Endometrial microvascular endothelial cells (primary cell): ENCODE measurements around the gene LMF1. TPM values are rescaled to one million over a fixed set of nuclear protein-coding genes. Genes with fewer than 3 reads are reported as not detected.
"Not testable (repeated sequence)": the region's sequence is repeated elsewhere in the genome, so short reads cannot be mapped to it uniquely, and the experiment has no call there.

ENCODE experiments used
- in situ Hi-C: cut with HindIII; loops from 2 replicates; pipeline ENCODE4 v1.10.0; 2017; ENCODE audit warnings: low sequenced_read_pairs, low pct_unique_long_range_greater_than_20kb; ENCODE audit errors: inconsistent ontology term
- total RNA-seq: library from RNA; depleted of rRNA; stranded (reverse); fragments of >200 nt; gene quantifications from one replicate; pipeline ENCODE4 v1.2.3, GENCODE V29; 2015; ENCODE audit errors: inconsistent ontology term

Gene LMF1
- total RNA-seq, 1 donor from 2014 or later: 6.3 TPM

- in situ Hi-C loops: no loop called here
These were observed 6.3 kb downstream of the LMF1 start for GRCh38 chr16:964356-965035.

DNA sequence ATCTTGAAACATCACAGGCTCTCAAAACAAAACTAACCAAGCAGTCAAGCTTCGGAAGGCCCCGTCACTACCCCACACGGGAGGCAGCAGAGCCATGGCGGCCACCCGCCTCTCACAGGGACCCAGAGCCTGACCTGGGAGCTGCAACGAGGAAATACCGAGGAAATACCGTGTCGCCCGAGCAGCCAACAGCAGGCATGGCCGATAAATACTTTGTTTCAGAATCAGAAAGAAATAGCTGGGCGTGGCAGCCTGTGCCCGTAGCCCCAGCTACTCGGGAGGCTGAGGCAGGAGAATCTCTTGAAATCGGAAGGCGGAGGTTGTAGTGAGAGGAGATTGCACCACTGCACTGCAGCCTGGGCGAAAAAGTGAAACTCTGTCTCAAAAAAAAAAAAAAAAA is 6.9 kb downstream of the LMF1 start:
- in situ Hi-C loops: no loop called here

GRCh38 chr16:962901-963814 is 7.6 kb downstream of the LMF1 start:
- in situ Hi-C loops: no loop called here

- in situ Hi-C loops: no loop called here
These were observed 8.4 kb downstream of the LMF1 start for GRCh38 chr16:962366-962765.

- in situ Hi-C loops: no loop called here
These were observed 11.3 kb downstream of the LMF1 start for GRCh38 chr16:959232-960040.

DNA sequence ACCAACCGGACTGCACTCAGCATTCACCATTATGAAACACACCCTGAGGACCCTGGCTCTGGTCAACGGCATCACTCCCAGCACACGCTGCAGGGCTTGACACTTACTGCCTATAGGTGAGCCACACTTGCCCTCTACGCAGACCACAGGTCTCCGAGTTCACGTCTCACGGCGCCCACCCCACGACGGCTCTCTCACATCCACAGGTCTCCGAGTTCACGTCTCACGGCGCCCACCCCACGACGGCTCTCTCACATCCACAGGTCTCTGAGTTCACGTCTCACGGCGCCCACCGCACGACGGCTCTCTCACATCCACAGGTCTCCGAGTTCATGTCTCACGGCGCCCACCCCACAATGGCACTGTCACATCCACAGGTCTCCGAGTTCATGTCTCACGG is 15.0 kb downstream of the LMF1 start:
- in situ Hi-C loops: not testable (repeated sequence)

- in situ Hi-C loops: not testable (repeated sequence)
These were observed 17.0 kb downstream of the LMF1 start for GRCh38 chr16:953818-954217.

- in situ Hi-C loops: no loop called here
These were observed 18.5 kb downstream of the LMF1 start for GRCh38 chr16:952321-952720.

DNA sequence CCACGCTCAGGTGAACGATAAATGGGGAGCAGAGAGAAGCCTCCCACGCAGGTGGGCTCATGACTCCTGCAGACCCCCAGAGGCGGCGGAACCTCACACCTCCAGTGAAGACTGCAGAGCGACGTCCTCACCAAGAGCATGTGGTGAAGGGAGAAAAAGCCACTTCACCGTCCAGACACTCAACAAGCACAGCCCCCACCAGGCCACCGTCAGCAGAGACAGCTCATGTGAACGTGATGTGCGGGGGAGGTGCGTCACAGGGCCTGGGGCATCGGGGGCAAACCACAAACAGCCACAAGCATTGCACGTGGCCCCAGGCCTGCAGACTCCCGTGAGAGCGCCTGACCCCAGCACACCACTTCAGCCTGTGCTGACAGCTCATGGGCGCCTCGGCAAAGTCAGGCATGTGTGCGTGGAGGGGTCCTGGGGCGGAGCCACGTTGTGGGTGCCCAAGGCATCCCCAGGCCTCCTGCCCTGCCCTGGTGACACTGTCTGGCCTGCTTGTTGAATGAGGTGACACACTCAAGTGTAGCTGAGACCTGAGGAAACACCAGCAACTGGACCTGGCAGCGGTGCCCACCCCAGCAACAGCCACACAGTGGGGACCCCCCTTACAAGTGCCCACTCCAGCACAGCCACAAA is 19.0 kb downstream of the LMF1 start:
- in situ Hi-C loops: no loop called here

GRCh38 chr16:950733-951573 is 19.8 kb downstream of the LMF1 start:
- in situ Hi-C loops: not testable (repeated sequence)

DNA sequence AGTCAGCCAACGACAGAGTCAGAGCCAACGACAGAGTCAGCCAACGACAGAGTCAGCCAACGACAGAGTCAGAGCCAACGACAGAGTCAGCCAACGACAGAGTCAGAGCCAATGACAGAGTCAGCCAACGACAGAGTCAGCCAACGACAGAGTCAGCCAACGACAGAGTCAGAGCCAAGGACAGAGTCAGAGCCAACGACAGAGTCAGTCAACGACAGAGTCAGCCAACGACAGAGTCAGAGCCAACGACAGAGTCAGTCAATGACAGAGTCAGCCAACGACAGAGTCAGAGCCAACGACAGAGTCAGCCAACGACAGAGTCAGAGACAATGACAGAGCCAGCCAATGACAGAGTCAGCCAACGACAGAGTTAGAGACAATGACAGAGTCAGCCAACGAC is 22.0 kb downstream of the LMF1 start:
- in situ Hi-C loops: not testable (repeated sequence)

- in situ Hi-C loops: not testable (repeated sequence)
These were observed 22.9 kb downstream of the LMF1 start for GRCh38 chr16:947922-948303.

DNA sequence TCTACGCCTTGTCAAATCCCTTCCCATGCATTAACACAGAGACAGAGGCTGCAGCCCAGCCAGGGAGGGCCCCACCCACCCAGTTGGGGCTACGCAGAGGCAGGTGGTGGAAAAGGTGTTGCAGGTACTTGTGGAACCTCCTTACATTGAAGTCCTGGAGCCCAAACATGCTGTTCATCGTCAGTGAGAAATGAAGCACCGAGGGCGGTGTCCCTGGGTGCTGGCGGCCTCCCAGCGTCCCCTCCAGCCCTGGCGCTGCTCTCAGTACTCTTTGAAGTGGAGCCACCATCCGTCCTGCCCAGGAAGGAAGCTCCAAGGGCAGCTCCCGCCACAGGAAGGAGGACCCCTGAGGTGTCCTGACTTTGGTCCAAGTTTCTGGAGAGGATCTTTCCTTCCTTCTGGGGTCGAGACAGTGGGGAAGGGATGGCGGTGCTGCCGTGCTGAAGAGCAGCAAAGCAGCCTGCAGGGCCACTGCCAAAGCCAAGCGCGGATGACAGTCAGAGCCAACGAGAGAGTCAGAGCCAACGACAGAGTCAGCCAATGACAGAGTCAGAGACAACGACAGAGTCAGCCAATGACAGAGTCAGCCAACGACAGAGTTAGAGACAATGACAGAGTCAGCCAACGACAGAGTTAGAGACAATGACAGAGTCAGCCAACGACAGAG is 23.4 kb downstream of the LMF1 start:
- in situ Hi-C loops: no loop called here

GRCh38 chr16:946048-946395 is 24.8 kb downstream of the LMF1 start:
- in situ Hi-C loops: no loop called here

GRCh38 chr16:945271-946047 is 25.3 kb downstream of the LMF1 start:
- in situ Hi-C loops: no loop called here

GRCh38 chr16:943971-944370 is 26.8 kb downstream of the LMF1 start:
- in situ Hi-C loops: no loop called here

DNA sequence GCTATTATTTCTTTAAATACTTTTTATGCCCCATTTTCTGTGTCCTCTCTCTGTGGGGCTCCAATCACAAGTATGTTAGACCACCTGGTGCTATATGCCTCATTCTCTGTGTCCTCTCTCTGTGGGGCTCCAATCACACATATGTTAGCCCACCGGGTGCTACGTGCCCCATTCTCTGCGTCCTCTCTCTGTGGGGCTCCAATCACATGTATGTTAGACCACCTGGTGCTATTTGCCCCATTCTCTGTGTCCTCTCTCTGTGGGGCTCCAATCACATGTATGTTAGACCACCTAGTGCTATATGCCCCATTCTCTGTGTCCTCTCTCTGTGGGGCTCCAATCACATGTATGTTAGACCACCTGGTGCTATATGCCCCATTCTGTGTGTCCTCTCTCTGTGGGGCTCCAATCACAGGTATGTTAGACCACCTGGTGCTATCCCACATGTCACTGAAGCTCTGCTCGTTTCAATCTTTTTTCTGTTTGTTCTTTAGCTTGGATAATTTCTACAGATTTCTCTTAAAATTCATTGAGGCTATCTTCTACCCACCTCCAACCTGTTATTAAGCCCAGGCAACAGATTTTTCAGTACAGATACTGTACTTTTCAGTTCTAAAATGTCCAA is 28.2 kb downstream of the LMF1 start:
- in situ Hi-C loops: no loop called here
